Stimulated activated CD8-positive, alpha-beta memory T cell treated with anti-CD3 and anti-CD28 coated beads, Interleukin-4, amount 100 ng/mL, for 48 hours (primary cell): ENCODE data around the gene LRRC47.

ENCODE experiments used
- DNase-seq: peaks from one replicate; pipeline ENCODE4 v3.0.0-alpha.2; 2020

LRRC47 gene

DNA sequence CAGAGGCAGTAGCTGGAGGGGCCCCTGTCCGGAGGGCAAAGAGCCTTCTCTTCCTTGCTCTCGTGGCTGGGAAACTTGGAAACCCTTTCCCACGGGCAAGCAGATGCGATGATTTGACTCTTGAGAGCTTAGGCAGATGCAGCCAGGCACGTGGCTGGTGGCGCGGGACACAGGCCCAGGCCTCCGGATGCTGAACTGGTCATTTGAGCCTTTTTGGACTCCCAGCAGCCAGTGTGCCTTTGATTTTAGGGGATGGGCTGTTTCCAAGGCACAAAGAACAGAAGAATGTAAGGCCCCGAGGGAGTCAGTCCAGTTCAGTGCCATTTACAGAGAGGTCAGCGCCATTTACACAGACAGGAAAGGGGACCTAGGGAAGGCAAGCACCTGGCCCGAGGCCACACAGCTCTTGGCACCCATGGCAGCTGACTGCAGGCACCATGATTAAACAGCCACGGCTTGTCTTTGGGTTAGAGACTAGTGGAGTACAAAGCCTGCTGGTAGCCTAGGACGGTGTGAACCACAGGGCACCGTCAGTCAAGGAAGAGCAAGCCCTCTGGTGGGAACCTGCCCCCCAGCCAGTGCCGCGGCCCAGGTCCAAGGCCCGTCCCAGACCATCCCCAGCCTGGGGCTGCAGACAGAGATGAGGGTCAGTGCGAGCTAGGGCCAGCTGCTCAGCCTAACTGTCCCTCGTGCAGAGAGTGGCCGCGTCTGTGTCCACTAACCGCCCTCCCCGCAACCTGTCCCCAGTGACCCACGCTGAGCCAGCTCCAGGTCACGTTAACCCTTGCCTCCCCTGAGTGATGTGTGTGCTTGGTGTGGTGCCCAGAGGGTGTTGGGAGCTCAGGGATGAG, 64.5 kb downstream of the LRRC47 start:
- DNase-seq = no peak

DNA sequence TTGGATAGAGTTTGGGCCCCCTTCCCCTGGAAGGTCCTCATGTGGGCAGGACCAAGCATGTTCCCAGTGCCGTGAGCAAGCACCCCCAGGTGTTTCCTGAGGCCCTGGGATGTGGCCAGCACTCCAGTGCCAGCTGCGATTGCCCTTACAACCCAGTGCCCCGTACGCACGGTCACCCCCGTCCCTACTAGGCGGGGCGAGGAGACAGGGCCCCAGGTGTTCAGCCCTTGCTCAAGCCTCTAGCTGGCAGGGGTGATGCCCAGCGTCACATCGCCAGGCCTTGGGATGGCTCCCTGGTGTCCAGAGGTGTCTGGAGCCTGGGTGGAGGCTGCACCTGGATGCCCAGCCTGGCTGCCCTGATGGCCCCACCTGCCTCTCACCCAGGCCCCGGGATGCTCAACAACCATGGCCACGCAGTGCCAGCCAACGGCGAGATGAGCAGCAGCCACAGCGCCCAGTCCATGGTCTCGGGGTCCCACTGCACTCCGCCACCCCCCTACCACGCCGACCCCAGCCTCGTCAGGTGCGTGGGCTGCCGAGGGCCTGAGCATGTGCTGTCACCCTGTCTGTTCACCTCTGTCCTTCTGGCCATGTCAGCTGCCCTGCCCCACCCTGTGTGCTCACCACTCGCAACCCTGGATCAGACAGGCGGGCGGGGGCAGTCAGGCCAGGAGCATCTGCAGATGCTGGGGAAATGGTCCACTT, 65.6 kb downstream of the LRRC47 start:
- DNase-seq = no peak

DNA sequence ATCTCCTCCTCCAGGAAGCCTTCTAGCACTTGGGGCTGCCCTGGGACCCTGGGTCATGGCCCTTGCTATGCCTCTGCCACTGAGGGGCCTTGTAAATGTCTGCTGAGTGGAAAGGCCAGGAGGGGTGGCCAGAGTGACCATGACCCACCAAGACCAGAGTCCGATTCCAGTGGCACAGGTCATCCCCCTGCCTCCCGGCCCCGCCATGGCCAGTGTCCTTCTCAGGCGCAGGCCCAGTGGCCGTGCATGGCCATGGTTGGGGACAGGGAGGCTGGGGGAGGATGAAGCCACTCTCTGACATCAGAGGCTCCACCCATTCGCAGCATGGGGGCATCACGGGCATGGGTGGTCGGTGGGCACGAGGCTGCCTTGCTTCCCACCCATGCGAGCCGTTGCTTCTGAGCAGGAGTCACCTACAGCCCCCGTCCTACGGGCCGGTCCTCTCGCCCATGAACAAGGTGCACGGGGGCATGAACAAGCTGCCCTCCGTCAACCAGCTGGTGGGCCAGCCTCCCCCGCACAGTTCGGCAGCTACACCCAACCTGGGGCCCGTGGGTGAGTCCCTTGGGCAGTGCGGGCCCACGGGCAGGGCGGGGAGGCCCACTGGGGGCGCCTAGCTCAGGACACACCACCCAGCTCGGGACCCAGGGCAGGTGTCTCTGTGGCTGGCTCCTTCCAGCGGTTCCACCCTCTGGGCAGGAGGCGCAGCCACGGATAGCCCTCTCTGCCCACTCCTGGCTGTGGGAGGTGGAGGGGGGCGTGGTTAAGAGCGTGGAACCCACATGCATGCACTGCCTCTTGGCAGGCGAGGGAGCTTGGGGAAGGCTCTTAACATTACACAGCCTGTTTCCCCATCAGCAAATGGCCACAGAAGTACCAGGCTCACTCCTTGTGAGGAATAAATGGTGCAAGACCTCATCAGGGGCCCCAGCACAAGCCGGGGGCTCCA, 66.4 kb downstream of the LRRC47 start:
- DNase-seq = no peak
